Endothelial cell of umbilical vein (primary cell): ENCODE results near the gene PARD3B.

ENCODE experiments used
- CTCF ChIP-seq, 2 donors: IDR thresholded peaks; 1 replicate in 1 of 2; 2 replicates in 1 of 2; pipeline ENCODE4 v1.5.1; 2011; ENCODE audit warnings: low read length in 2 of 2, mild to moderate bottlenecking in 2 of 2, moderate library complexity in 2 of 2, control low read depth in 1 of 2, inconsistent platforms in 1 of 2, low read depth in 1 of 2; ENCODE audit not compliant: insufficient read depth in 1 of 2; ENCODE audit errors: extremely low read depth in 1 of 2
- EZH2 ChIP-seq: IDR thresholded peaks from 2 replicates; pipeline ENCODE4 v1.6.1; 2012; ENCODE audit warnings: borderline replicate concordance, low read depth, mild to moderate bottlenecking, moderate library complexity, low read length, inconsistent platforms; ENCODE audit not compliant: severe bottlenecking
- MAX ChIP-seq: IDR thresholded peaks from 2 replicates; pipeline ENCODE4 v1.6.1; 2011; ENCODE audit not compliant: insufficient read depth, insufficient read length
- MYC ChIP-seq: IDR thresholded peaks from one replicate; pipeline ENCODE4 v1.6.1; 2011; ENCODE audit warnings: mild to moderate bottlenecking, low read depth, low read length
- POLR2A ChIP-seq: IDR thresholded peaks from 2 replicates; pipeline ENCODE4 v1.6.1; 2012; ENCODE audit warnings: low read depth, mild to moderate bottlenecking, control low read depth, low read length

- TF ChIP-seq CTCF (IDR thresholded peaks at IDR 0.05; ENCODE audit: extremely low read depth in 1 of 2, insufficient read depth in 1 of 2, low read depth in 1 of 2, low read length in 2 of 2) (no peak), MYC (no peak), EZH2 (no peak), MAX (no peak), POLR2A (no peak)
Measured at GRCh38 chr2:205461678-205462665, 916.7 kb downstream of the PARD3B start.
